Vagina (tissue), 2 donors: ENCODE measurements around the gene MID1.

ENCODE experiments used
- CTCF ChIP-seq, 3 experiments: fragments of 450-650 bp in 2 of 3; fragments of 200-600 bp in 1 of 3; sonication (generic) in 1 of 3; IDR thresholded peaks; one replicate each; pipeline ENCODE4 v1.5.1; 2017 to 2019; ENCODE audit warnings: antibody characterized with exemption in 3 of 3, mild to moderate bottlenecking in 2 of 3, moderate library complexity in 2 of 3
- POLR2AphosphoS5 ChIP-seq, 2 donors: sonication (generic); formaldehyde crosslinking; IDR thresholded peaks; one replicate each; pipeline ENCODE4 v1.9.0; 2017; ENCODE audit warnings: antibody characterized with exemption in 2 of 2, mild to moderate bottlenecking in 2 of 2, low read depth in 1 of 2; ENCODE audit not compliant: insufficient read depth in 1 of 2

- TF ChIP-seq CTCF (IDR thresholded peaks at IDR 0.05) (no peak), POLR2AphosphoS5 (IDR thresholded peaks at IDR 0.05; ENCODE audit: insufficient read depth in 1 of 2, low read depth in 1 of 2) (no peak)
Measured at GRCh38 chrX:10564484-10564883, 55.9 kb downstream of the MID1 start.
